Hypothalamus (tissue), 51 donors: ENCODE measurements around the gene MAPK8.
"Not testable (repeated sequence)": the region's sequence is repeated elsewhere in the genome, so short reads cannot be mapped to it uniquely, and the experiment has no call there.

Experiments
- DNase-seq, 51 donors: peaks; one replicate each; lab custom pipeline; 2025; lab: John Stamatoyannopoulos, UW

MAPK8 gene

GRCh38 chr10:48306265-48306869 lies at the start of gene MAPK8:
TSS of gene MAPK8 (plus strand) at chr10:48306677. CDS start at chr10:48401661, 94,984 bp downstream.
- DNase-seq, result peak; percentile 29 to 98 (median 83)

- no peak for DNase-seq
Observed at GRCh38 chr10:48257407-48257961, 49.0 kb upstream of the MAPK8 start.

GRCh38 chr10:48258105-48258504 lies 48.4 kb upstream of the MAPK8 start:
- DNase-seq, result no peak

- no peak for DNase-seq
Observed at GRCh38 chr10:48266528-48266927, 39.9 kb upstream of the MAPK8 start.

- peak in 1 of 51 donors; percentile 15 for DNase-seq
Observed at GRCh38 chr10:48271047-48271730, 35.3 kb upstream of the MAPK8 start.

GRCh38 chr10:48272682-48273081 lies 33.8 kb upstream of the MAPK8 start:
- DNase-seq, result no peak

- no peak for DNase-seq
Observed at GRCh38 chr10:48273741-48274140, 32.7 kb upstream of the MAPK8 start.

GRCh38 chr10:48274636-48275035 lies 31.8 kb upstream of the MAPK8 start, which contains the start of gene FRMPD2:
TSS of gene FRMPD2 (minus strand) at chr10:48274696. CDS start at chr10:48274567, 129 bp downstream.
- DNase-seq, result peak in 16 of 51 donors; percentile 18 to 62 (median 38)

- no peak for DNase-seq
Observed at GRCh38 chr10:48277093-48277492, 29.4 kb upstream of the MAPK8 start.

- DNase-seq, result no peak
Observed at GRCh38 chr10:48279081-48279751, 27.3 kb upstream of the MAPK8 start.

GRCh38 chr10:48281697-48282096 lies 24.8 kb upstream of the MAPK8 start:
- not testable (repeated sequence) for DNase-seq

GRCh38 chr10:48282829-48283228 lies 23.6 kb upstream of the MAPK8 start:
- no peak for DNase-seq

- DNase-seq, result no peak
Observed at GRCh38 chr10:48284002-48284546, 22.4 kb upstream of the MAPK8 start.

- DNase-seq, result no peak
Observed at GRCh38 chr10:48284811-48285210, 21.7 kb upstream of the MAPK8 start.

- no peak for DNase-seq
Observed at GRCh38 chr10:48285710-48286109, 20.8 kb upstream of the MAPK8 start.

GRCh38 chr10:48286356-48286755 lies 20.1 kb upstream of the MAPK8 start:
- no peak for DNase-seq

- DNase-seq, result peak in 43 of 51 donors; percentile 20 to 93 (median 74)
Observed at GRCh38 chr10:48287417-48288391, 18.8 kb upstream of the MAPK8 start.

GRCh38 chr10:48288661-48289060 lies 17.8 kb upstream of the MAPK8 start:
- no peak for DNase-seq

- DNase-seq, result peak in 34 of 51 donors; percentile 19 to 76 (median 47)
Observed at GRCh38 chr10:48289501-48290238, 16.8 kb upstream of the MAPK8 start.
